GM18526 (cell line): ENCODE data around the gene OR2V2.
"Not testable (repeated sequence)": the region's sequence is repeated elsewhere in the genome, so short reads cannot be mapped to it uniquely, and the experiment has no call there.

ENCODE experiments used
- POLR2A ChIP-seq: IDR thresholded peaks from 3 replicates; pipeline ENCODE4 v1.6.1; 2011; ENCODE audit not compliant: insufficient read length; ENCODE audit errors: extremely low read depth

Gene OR2V2, protein sequence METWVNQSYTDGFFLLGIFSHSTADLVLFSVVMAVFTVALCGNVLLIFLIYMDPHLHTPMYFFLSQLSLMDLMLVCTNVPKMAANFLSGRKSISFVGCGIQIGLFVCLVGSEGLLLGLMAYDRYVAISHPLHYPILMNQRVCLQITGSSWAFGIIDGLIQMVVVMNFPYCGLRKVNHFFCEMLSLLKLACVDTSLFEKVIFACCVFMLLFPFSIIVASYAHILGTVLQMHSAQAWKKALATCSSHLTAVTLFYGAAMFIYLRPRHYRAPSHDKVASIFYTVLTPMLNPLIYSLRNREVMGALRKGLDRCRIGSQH

DNA sequence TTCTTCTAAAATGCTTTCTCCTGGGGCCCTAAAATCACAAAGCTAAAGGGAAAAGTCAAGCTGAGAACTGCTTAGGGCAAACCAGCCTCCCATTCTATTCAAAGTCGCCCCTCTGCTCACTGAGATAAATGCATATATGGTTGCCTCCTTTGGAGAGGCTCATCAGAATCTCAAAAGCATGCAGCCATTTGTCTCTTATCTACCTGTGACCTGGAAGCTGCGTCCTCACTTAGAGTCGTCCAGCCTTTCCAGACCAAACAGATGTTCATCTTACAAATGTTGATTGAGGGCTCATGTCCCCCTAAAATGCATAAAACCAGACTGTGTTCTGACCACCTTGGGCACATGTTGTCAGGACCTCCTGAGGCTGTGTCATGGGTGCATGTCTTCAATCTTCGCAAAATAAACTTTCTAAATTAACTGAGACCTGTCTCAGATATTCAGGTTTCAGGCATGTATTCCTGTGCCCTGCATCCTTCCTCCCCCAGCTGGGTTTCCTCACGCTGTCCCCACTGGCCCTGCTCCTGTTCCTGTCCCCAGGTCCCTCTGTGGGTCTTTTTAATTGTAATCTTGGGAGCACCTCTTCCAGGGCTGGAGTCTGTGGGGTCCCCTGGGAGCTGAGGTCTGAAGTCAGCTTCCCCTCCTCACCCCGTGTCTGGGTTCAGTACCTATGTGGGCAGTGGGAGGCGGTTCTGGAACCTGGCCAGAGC, at the start of gene OR2V2:
TSS of gene OR2V2 (plus strand) at position 660 of the 710 bp plus-strand sequence. CDS start 7,357 bp downstream, outside the sequence.
- TF ChIP-seq POLR2A, result not testable (repeated sequence)

DNA sequence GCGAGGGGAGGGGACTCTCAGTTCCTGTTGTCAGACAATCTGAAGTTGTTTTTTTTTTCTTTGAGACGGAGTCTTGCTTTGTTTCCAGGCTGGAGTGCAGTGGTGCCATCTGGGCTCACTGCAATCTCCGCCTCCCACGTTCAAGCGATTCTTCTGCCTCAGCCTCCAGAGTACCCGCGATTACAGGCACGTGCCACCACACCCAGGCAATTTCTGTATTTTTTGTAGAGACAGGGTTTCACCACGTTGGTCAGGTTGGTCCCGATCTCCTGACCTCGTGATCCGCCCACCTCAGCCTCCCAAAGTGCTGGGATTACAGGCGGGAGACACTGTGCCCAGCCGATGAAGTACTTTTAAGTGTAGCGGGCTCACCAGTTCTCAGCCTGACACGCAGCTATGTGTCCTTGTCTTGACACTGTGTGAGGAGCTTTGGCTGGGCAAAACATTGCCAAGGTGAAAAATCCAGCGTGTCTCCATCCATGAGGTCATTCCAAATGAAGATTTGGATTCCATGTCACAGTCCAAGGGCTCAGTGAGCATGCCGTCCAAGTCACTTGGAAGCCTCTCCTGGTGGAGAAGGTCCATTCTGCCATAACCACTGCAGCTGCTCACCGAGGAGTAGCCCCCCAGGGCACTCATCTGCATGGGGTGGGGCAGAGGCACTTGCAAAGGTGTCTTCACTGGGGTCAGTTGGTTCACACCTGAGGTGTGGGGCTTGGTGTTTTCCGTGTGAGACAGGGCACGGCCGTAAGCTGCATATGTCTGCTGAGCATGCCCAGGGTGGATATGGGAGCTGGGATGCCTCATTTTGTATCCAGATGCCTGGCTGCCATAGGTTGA, 48.4 kb upstream of the OR2V2 start:
- no peak for TF ChIP-seq POLR2A

DNA sequence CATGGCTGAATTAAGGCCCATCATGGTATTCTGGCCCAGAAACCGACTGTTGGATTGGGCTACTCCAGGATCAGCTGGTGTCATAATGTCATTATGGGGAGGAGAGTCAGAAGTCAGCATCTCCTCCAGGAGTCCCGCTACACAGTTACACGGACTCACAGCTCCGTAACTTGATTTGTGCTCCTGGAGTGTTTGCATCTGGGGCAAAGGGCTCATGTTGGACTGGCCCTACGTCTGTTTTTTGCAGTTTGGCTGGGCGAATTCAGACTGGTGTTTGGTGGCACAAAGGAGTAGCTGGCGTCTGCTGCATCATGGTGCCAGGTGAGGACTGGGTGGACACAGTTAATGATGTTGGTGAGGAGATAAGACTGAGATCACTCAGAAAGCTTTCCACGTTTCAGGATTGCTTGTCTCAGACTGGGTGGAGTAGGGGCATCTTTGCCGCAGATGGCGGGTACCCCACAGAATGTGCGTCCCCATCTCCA, 47.7 kb upstream of the OR2V2 start:
- TF ChIP-seq POLR2A, result no peak

DNA sequence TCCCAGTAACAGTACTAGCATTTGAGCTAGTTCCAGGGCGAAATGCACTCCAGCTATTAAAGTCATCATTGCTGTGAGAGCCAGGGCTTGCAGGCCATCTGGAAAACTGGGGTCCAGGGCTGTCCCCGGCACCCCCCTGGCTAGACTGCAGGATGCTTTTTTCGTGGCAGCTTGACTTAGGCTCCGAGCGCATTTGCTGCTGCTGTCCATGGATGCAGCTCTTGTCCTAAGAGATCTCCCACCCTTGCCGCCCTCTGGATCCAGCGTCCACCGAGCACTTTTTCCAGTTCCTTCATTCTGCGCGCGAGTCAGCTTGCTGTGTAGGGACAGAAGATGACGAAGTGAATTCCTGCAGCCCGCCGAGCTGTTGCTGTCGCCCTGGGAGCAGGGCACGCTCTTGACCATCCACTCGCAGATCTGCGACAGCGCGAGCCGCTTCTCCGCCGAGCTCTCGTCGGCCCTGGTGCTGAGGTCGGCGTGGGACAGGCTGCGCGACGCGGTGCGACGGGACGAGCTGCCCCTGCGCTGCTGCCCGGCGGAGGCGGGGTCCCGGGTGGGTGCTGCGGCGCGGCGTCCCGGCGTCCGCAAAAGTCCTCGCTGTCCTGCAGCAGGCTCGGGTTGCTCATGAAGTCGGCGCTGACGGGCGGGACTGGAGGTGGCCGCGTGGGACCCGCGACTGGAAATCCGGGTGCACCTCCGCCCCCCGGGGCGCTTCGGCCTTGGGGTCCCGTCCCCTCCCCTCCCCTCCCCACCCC, 47.1 kb upstream of the OR2V2 start:
- TF ChIP-seq POLR2A, result no peak

DNA sequence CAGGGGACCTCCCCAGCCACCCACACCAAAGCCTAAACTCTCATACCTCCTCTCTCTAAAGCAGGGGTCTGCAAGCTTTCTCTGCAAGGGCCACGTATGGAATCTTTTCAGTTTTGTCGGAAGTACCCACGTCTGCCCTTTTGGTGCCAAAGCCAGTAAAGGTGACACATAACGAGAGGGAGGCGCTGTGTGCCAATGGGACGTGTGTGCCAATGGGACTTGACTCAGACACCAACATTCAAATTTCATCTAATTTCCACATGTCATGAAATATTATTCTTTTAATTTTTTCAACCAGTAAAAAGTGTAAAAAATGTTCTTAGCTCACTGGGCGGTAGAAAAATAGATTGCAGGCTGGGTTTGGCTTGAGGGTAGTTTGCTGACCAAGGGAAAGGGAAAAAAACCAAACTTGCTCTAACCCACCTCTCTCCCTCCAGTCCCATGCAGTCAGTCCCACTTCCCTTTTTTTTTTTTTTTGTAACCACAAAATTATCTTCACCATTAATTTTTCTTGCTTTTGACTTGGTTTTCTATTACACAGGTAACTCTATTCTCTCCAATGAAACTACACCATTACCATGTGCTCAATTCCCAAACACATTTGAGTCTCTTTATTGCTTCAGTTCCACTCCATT, 41.9 kb upstream of the OR2V2 start:
- no peak for TF ChIP-seq POLR2A

DNA sequence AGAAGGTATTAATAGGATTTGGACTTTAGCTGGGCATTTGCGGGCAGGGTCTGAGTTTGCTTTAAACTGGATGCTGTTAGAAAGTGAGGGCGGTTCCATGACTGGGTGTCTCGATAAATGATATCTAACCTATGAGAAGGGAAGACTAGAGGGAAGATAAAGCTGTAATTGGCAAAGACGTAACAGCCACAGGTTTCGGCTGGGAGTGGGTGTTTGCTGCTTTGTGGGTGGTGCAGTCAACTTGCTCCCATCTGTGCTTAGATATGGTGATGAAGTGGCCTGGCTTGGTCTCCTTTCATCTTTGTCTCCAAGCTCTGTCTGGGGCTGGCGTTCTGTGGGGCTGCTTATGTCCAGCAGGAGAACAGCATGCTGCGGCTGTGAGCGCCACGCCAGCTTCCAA, 39.7 kb upstream of the OR2V2 start:
- no peak for TF ChIP-seq POLR2A

DNA sequence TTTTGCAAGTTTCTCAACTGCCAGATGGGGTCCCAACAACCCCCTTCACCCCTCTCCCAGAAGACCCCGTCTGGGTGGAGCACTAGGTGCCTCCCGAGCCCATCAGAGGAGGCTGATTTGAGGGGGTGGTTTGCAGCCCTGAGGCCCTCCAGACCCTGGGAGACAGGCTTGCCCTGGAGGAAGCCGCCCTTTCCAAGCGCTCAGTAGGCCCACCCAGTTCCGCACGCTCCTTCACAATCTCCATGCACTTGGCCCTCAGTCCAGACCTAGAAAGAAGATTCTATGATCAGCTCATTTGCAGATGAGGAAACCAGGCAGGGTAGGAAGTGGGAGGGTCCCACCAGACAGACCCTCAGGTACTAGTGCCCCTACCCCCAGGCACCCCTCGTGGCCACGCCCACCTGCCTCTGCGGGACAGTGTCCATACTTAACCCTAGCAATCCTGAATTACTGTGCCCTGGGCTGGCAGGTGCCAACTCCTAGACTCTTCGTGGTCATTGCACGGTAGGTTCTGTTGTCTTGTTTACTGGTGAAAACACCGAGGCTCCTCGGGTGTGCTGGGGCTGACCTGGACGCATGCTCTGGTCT, 38.7 kb upstream of the OR2V2 start:
- no peak for TF ChIP-seq POLR2A

DNA sequence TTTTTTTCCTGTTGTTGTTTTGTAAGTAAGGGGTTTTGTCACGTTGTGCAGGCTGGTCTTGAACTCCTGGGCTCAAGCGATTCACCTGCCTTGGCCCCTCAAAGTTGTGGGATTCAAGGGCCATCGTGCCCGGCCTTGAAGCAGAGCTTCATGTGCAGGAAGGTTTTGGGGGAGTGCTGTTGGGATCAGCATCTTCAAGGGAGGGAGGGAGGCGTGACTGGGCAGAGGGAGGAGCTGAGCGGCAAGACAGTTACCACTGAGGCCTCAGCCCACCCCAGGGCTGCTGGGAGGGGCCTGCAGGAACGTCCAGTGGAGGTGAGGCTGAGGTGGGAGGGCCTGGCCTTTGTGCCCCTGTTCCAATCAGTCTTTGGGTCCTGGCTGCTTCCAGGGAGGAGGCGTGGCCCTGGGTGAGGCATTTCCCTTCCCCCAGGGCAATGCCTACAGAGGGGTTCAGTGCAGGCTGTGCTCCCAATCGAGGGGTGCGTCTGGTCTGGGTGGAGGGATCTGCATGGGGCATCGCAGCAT, 37.8 kb upstream of the OR2V2 start:
- TF ChIP-seq POLR2A, result no peak

DNA sequence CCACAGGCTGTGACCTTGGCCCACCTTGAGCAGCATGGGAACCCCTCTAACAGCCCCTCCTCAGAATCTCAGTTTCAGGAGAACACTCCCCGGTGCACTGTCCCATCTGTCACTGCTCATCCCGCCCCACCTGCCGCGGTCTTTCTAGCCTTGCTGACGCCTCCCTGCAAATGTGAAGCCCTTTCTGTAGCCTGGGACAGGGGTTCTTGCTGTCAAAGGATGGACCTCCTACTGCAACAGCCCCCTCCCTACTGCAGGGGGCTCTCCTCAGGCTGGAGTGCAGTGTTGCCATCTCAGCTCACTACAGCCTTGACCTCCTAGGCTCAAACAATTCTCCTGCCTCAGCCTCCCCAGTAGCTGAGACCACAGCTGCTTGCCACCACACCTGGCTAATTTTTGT, 36.4 kb upstream of the OR2V2 start:
- TF ChIP-seq POLR2A, result no peak

DNA sequence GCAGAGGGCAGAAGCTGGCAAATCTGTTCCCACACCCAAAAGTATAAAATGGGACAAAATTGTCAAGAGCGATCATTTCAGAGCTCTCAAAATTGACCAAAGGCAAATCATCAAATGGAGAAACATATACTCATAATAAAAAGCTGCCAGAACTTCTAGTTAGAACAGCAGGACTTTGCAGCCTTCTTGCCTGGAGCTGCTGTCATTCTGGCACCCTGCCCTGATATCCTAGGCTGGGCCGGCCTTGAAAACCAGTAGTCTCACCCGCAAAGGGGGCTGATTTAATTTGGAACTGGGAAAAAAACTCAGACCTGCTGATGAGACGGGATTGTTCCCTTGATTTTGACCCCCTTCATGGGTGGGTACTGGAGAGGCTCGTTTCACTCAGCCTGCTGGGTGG, 34.9 kb upstream of the OR2V2 start:
- no peak for TF ChIP-seq POLR2A

DNA sequence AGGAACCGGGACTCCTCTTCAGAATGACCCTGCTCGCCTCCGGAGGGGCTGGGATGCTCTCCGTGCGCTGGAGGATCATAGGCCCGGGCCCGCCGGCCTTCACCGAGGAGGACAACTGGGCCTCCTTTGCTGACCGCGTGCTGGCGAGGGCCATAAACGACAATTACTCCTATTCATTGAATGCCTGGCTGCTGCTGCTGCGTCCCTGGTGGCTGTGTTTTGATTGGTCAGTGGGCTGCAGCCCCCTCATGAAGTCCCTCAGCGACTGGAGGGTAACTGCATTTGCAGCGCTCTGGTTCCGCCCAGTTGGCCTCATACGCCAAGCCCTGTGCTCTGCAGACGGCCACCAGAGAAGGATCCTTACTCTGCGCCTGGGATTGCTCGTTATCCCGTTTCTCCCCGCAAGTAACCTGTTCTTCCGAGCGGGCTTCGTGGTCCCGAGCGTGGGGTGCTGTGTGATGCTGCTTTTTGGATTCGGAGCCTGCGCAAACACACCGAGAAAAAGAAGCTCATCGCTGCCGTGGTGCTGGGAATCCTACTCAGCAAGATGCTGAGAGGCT, 33.0 kb upstream of the OR2V2 start:
- no peak for TF ChIP-seq POLR2A

DNA sequence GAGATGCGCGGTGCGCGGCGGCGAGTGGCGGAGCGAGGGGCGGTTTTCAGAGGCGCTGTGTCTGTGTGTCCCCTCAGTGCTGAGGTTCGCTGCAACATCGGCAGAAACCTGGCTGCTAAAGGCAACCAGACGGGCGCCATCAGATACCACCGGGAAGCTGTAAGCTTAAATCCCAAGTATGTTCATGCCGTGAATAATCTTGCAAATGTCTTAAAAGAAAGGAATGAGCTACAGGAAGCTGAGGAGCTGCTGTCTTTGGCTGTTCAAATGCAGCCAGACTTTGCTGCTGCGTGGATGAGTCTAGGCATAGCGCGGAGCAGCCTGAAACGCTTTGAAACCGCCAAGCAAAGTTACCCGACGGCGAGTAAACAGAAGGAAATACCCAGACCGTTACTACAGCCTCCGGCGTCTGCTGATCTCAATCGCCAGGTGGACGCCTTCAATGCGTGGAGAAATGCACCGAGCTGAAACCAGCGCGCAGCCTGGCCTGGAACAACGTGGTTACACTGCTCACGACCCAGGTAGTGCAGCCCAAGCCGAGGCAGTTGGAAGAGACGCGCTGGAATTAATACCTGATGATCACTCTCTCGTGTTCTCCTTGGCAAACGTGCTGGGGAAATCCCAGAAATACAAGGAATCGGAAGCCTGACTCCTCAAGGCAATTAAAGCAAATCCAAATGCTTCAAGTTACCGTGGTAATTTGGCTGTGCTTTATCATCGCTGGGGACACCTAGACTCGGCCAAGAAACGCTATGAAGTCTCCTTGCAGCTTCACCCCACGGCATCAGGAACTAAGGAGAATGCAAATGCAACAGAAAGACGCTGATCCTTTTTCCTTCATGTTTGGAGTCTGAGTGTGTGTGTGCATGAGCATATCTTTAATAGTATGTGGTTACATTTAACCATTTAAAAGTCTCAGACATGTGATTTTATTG, 32.3 kb upstream of the OR2V2 start:
- no peak for TF ChIP-seq POLR2A
